Upper lobe of left lung (tissue), 4 donors: Measurements from ENCODE around the gene HACD1.

Experiments used
- CTCF ChIP-seq, 6 experiments: fragments of 450-650 bp in 4 of 6; fragments of 200-600 bp in 2 of 6; sonication (generic) in 2 of 6; IDR thresholded peaks; one replicate each; pipeline ENCODE4 v1.5.1; 2016 to 2019; ENCODE audit warnings: antibody characterized with exemption in 6 of 6
- POLR2A ChIP-seq, 4 donors: fragments of 450-650 bp; IDR thresholded peaks; one replicate each; pipeline ENCODE4 v1.5.1; 2016 to 2017; ENCODE audit warnings: antibody characterized with exemption in 4 of 4, mild to moderate bottlenecking in 2 of 4

- TF ChIP-seq POLR2A (IDR thresholded peaks at IDR 0.05) (no peak), CTCF (IDR thresholded peaks at IDR 0.05) (no peak)
Measured at GRCh38 chr10:17662193-17663138, 45.3 kb upstream of the HACD1 start.
